ENCODE data around the gene KRT36.

KRT36 gene

GRCh38 chr17:41475421-41475820, 14.3 kb downstream of the KRT36 start:
- DNase-seq = no peak

- DNase-seq = no peak
Measured at GRCh38 chr17:41474863-41475262, 14.8 kb downstream of the KRT36 start.

- no peak for DNase-seq
Measured at GRCh38 chr17:41468346-41468745, 21.4 kb downstream of the KRT36 start.

GRCh38 chr17:41467561-41467960, 22.1 kb downstream of the KRT36 start:
- DNase-seq = no peak

GRCh38 chr17:41466988-41467387, 22.7 kb downstream of the KRT36 start, which contains the start of gene KRT32:
Gene KRT32 (minus strand): TSS chr17:41467386. CDS start chr17:41467325, 61 bp downstream.
- no peak for DNase-seq

GRCh38 chr17:41464682-41465081, 25.0 kb downstream of the KRT36 start:
- no peak for DNase-seq

- no peak for DNase-seq
Measured at GRCh38 chr17:41464173-41464572, 25.5 kb downstream of the KRT36 start.

- no peak for DNase-seq
Measured at GRCh38 chr17:41463746-41464145, 26.0 kb downstream of the KRT36 start.

GRCh38 chr17:41462705-41463104, 27.0 kb downstream of the KRT36 start:
- DNase-seq = no peak

- no peak for DNase-seq
Measured at GRCh38 chr17:41457676-41458075, 32.0 kb downstream of the KRT36 start.

GRCh38 chr17:41456204-41456603, 33.5 kb downstream of the KRT36 start:
- DNase-seq = no peak

- no peak for DNase-seq
Measured at GRCh38 chr17:41455236-41455635, 34.5 kb downstream of the KRT36 start.

- no peak for DNase-seq
Measured at GRCh38 chr17:41453066-41453465, 36.6 kb downstream of the KRT36 start.

GRCh38 chr17:41452281-41452680, 37.4 kb downstream of the KRT36 start:
- no peak for DNase-seq

GRCh38 chr17:41451154-41451728, 38.5 kb downstream of the KRT36 start:
- no peak for DNase-seq

GRCh38 chr17:41449008-41449407, 40.7 kb downstream of the KRT36 start:
- DNase-seq = no peak

- DNase-seq = no peak
Measured at GRCh38 chr17:41448506-41448905, 41.2 kb downstream of the KRT36 start.

GRCh38 chr17:41446806-41447205, 42.9 kb downstream of the KRT36 start:
- no peak for DNase-seq

- DNase-seq = no peak
Measured at GRCh38 chr17:41444640-41445039, 45.1 kb downstream of the KRT36 start.

- DNase-seq = no peak
Measured at GRCh38 chr17:41444186-41444585, 45.5 kb downstream of the KRT36 start.

GRCh38 chr17:41442739-41443138, 47.0 kb downstream of the KRT36 start:
- DNase-seq = no peak

- DNase-seq = no peak
Measured at GRCh38 chr17:41440531-41441033, 49.1 kb downstream of the KRT36 start, which contains the start of gene KRT38. Gene KRT38 (minus strand): TSS chr17:41440983. CDS start chr17:41440921, 62 bp downstream.

- no peak for DNase-seq
Measured at GRCh38 chr17:41439375-41439774, 50.3 kb downstream of the KRT36 start.

- DNase-seq = no peak
Measured at GRCh38 chr17:41437769-41438168, 51.9 kb downstream of the KRT36 start.

- no peak for DNase-seq
Measured at GRCh38 chr17:41437254-41437653, 52.5 kb downstream of the KRT36 start.

All from effector CD8-positive, alpha-beta T cell (primary cell).